ENCODE results near the gene XPR1. TPM values are rescaled to one million over a fixed set of nuclear protein-coding genes. Genes with fewer than 3 reads are reported as not detected.
"Not testable (repeated sequence)": the region's sequence is repeated elsewhere in the genome, so short reads cannot be mapped to it uniquely, and the experiment has no call there.

The XPR1 gene
- total and polyA plus RNA-seq, 2 donors (not counting 1 experiment from before 2014, with no cell fraction given), result 2.8 to 22.3 TPM

DNA sequence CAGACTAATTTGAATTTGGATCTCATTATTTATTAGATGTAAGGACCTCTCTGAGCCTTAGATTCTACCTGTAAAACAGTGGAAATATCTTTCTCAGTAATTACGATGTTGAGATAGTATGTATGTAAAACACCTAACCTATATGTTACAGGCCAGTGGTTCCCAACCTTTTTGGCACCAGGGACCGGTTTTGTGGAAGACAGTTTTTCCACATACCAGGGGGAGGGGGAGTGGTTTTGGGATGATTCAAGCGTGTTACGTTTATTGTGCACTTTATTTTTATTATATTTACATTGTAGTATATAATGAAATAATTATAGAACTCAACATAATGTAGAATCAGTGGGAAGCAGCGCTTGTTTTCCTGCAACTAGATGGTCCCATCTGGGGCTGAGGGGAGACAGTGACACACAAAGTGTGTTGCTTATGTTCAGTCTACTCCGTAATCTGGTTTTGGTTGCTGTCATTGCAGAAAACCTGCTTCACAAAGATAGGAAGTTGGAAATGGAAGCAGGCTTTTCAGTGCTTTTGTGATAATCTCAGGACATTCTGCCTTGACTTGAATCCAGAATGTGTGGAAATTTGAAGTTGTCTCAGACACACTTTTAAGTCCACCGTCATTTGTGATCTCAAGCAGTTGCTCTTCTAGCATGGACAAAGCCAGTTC is 12.8 kb downstream of the XPR1 start:
- POLR2A ChIA-PET, result no interaction called here
- intact Hi-C loops (cut with micrococcal nuclease), result no loop called here
- ATAC-seq (ENCODE audit: low read depth) (no peak), DNase-seq (no peak)
- Histone ChIP-seq H3K79me2 (ENCODE audit: control insufficient read depth, insufficient read depth, low read length) (peaks cover 52% of the 10 kb centered on the region), H3K27me3 (replicated peaks in 1 of 4; ENCODE audit: control extremely low read depth in 1 of 4, control insufficient read depth in 3 of 4, insufficient read depth in 4 of 4, low read length in 3 of 4) (no peaks in the 10 kb centered on the region), H3K4me3 (ENCODE audit: control extremely low read depth in 1 of 5, extremely low read depth in 1 of 5, insufficient read depth in 1 of 5, low read depth in 2 of 5, low read length in 4 of 5) (no peak overlapping the region), H2AFZ (ENCODE audit: insufficient read depth, low read depth, low read length, poor library complexity, severe bottlenecking) (no peak overlapping the region), H3K36me3 (replicated peaks in 1 of 2; ENCODE audit: control extremely low read depth in 1 of 2, control insufficient read depth in 1 of 2, extremely low read depth in 1 of 2, insufficient read depth in 2 of 2, low read length in 1 of 2) (peaks cover 0 to 4% of the 10 kb centered on the region in 2 experiments), H3K9ac (ENCODE audit: low read length) (no peak overlapping the region), H3K4me1 (ENCODE audit: control insufficient read depth in 2 of 2, insufficient read depth in 2 of 2, low read length in 2 of 2) (peaks cover 11% of the 10 kb centered on the region in 2 donors), H3K4me2 (replicated peaks; ENCODE audit: low read depth, low read length, poor library complexity, severe bottlenecking) (no peak overlapping the region), H3K9me3 (ENCODE audit: control extremely low read depth in 1 of 3, control insufficient read depth in 2 of 3, insufficient read depth in 1 of 3, low read length in 2 of 3) (peaks cover 0 to 4% (median 0%) of the 10 kb centered on the region in 3 donors), H4K20me1 (ENCODE audit: control insufficient read depth, insufficient read depth, low read length, poor library complexity, severe bottlenecking) (peaks cover 18% of the 10 kb centered on the region), H3K27ac (ENCODE audit: low read length in 2 of 2) (no peak overlapping the region)
- Mint-ChIP-seq H3K4me3 (no peak overlapping the region), H3K4me1 (peaks cover 32% of the 10 kb centered on the region), H3K27me3 (no peaks in the 10 kb centered on the region), H3K9me3 (ENCODE audit: insufficient read depth) (no peaks in the 10 kb centered on the region), H3K27ac (no peak overlapping the region)
- CTCF ChIA-PET, result no interaction called here
- TF ChIP-seq EZH2 (IDR thresholded peaks at IDR 0.05; ENCODE audit: borderline replicate concordance, insufficient read depth, low read depth, low read length, poor library complexity, severe bottlenecking), result no peak
- TF ChIP-seq, protein P1, sequence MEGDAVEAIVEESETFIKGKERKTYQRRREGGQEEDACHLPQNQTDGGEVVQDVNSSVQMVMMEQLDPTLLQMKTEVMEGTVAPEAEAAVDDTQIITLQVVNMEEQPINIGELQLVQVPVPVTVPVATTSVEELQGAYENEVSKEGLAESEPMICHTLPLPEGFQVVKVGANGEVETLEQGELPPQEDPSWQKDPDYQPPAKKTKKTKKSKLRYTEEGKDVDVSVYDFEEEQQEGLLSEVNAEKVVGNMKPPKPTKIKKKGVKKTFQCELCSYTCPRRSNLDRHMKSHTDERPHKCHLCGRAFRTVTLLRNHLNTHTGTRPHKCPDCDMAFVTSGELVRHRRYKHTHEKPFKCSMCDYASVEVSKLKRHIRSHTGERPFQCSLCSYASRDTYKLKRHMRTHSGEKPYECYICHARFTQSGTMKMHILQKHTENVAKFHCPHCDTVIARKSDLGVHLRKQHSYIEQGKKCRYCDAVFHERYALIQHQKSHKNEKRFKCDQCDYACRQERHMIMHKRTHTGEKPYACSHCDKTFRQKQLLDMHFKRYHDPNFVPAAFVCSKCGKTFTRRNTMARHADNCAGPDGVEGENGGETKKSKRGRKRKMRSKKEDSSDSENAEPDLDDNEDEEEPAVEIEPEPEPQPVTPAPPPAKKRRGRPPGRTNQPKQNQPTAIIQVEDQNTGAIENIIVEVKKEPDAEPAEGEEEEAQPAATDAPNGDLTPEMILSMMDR (IDR thresholded peaks at IDR 0.05), result no peak
- WGBS (ENCODE audit: insufficient coverage), result 100% methylated on average over 2 of the region's 7 CpGs

DNA sequence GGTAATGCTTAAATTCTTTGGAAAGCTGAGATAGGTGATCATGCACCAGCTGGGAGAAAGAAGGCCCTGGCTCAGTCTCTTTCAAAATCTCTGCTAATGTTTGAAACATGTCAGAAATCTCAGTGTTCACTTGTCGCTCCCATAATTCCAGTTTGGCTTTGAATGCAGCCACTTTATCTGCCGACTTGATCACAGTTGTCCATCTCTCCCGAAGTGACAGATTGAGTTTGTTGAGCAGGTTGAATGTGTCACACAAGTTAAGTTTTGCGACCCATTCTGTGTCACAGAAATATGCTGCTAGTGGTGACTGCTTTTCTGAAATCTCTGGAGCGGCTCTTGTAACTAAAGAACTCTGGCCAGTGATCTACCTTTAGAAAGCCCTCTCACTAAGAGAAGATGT is 13.4 kb downstream of the XPR1 start:
- Histone ChIP-seq H3K79me2 (ENCODE audit: control insufficient read depth, insufficient read depth, low read length) (peaks cover 46% of the 10 kb centered on the region), H4K20me1 (ENCODE audit: control insufficient read depth, insufficient read depth, low read length, poor library complexity, severe bottlenecking) (peaks cover 12% of the 10 kb centered on the region), H3K4me1 (ENCODE audit: control insufficient read depth in 2 of 2, insufficient read depth in 2 of 2, low read length in 2 of 2) (peaks cover 12 to 14% of the 10 kb centered on the region in 2 donors)
- H3K36me3 ChIP-seq (replicated peaks in 1 of 2; ENCODE audit: control extremely low read depth in 1 of 2, control insufficient read depth in 1 of 2, extremely low read depth in 1 of 2, insufficient read depth in 2 of 2, low read length in 1 of 2); H3K27ac Mint-ChIP-seq; H3K9me3 ChIP-seq (ENCODE audit: control extremely low read depth in 1 of 3, control insufficient read depth in 2 of 3, insufficient read depth in 1 of 3, low read length in 2 of 3); H3K27ac ChIP-seq (ENCODE audit: low read length in 2 of 2); CTCF ChIA-PET; intact Hi-C loops (cut with micrococcal nuclease); ATAC-seq (ENCODE audit: low read depth); POLR2A ChIA-PET; H2AFZ ChIP-seq (ENCODE audit: insufficient read depth, low read depth, low read length, poor library complexity, severe bottlenecking); H3K9me3 Mint-ChIP-seq (ENCODE audit: insufficient read depth); H3K4me3 ChIP-seq (ENCODE audit: control extremely low read depth in 1 of 5, extremely low read depth in 1 of 5, insufficient read depth in 1 of 5, low read depth in 2 of 5, low read length in 4 of 5); H3K4me3 Mint-ChIP-seq; H3K4me2 ChIP-seq (replicated peaks; ENCODE audit: low read depth, low read length, poor library complexity, severe bottlenecking); H3K27me3 Mint-ChIP-seq; H3K9ac ChIP-seq (ENCODE audit: low read length); H3K27me3 ChIP-seq (replicated peaks in 1 of 4; ENCODE audit: control extremely low read depth in 1 of 4, control insufficient read depth in 3 of 4, insufficient read depth in 4 of 4, low read length in 3 of 4); DNase-seq: not testable (repeated sequence)
- H3K4me1 Mint-ChIP-seq, result peaks cover 32% of the 10 kb centered on the region
- WGBS (ENCODE audit: insufficient coverage), result 91% methylated on average over 4 of the region's 5 CpGs

All from B cell (primary cell).